ENCODE measurements around the gene ARPC4.

GRCh38 chr3:9769012-9769411 lies 23.9 kb upstream of the ARPC4 start:
- TF ChIP-seq CTCF (IDR thresholded peaks at IDR 0.05; ENCODE audit: poor library complexity) (no peak), EZH2 (IDR thresholded peaks at IDR 0.05; ENCODE audit: borderline replicate concordance) (no peak), EZH2phosphoT487 (IDR thresholded peaks at IDR 0.05; ENCODE audit: low read depth, severe bottlenecking, unreplicated experiment) (no peak)
